GM12878 (cell line): ENCODE results near the gene RBPMS2. TPM values are rescaled to one million over a fixed set of nuclear protein-coding genes. Genes with fewer than 3 reads are reported as not detected.

Experiments used
- ATAC-seq: fragments of 200-7000 bp; cut with Tn5 transposase; 3 replicates; pipeline ENCODE4 v1.9.1; 2020; ENCODE audit warnings: mild to moderate bottlenecking, moderate library complexity
- BruUV-seq: library from RNA; stranded (reverse); fragments of 400-500 nt; replicated peaks from 2 replicates; lab custom pipeline; 2021; lab: Mats Ljungman, UMichigan
- CTCF ChIA-PET: fragments of 300-600 bp; sonication (Branson Sonifier 250); formaldehyde crosslinking; extraction: SDS; loops from one replicate; lab custom pipeline; 2021; ENCODE audit warnings: inconsistent platforms; lab: Yijun Ruan, JAX
- POLR2A ChIA-PET: fragments of 350-600 bp; formaldehyde crosslinking; extraction: SDS; loops from one replicate; lab custom pipeline; 2021; ENCODE audit warnings: inconsistent platforms; lab: Charles Lee
- RAD21 ChIA-PET: fragments of 300-600 bp; sonication (Branson Sonifier 250); formaldehyde crosslinking; loops from one replicate; lab custom pipeline; 2023; ENCODE audit warnings: antibody characterized with exemption; ENCODE audit not compliant: unreplicated experiment; lab: Charles Lee
- SMC1A ChIA-PET: fragments of 300-600 bp; sonication (Branson Sonifier 250); formaldehyde crosslinking; loops from one replicate; lab custom pipeline; 2023; ENCODE audit not compliant: unreplicated experiment, uncharacterized antibody; lab: Charles Lee
- DNase-seq: peaks from one replicate; pipeline ENCODE4 v3.0.0-alpha.2; 2011; ENCODE audit warnings: low read depth, low spot score
- FAIRE-seq: peaks from 3 replicates; lab custom pipeline; 2011; peaks lifted over from hg19 to GRCh38; lab: Jason Lieb, UNC
- H2AFZ ChIP-seq: 2 replicates; pipeline ENCODE4 v1.6.0; 2011; ENCODE audit warnings: low read depth, low read length, control low read depth; ENCODE audit not compliant: control insufficient read depth
- H3K27ac ChIP-seq: 2 replicates; pipeline ENCODE4 v1.5.1; 2011; ENCODE audit warnings: control low read depth; ENCODE audit not compliant: control insufficient read depth, insufficient read depth
- H3K27me3 ChIP-seq, 2 experiments: replicated peaks in 1 of 2; 2 replicates each; pipeline versions ENCODE4 v1.6.0 to v1.6.1; 2011; ENCODE audit warnings: low read length in 1 of 2; ENCODE audit not compliant: control insufficient read depth in 2 of 2, insufficient read depth in 2 of 2
- H3K36me3 ChIP-seq, 2 experiments: 2 replicates each; pipeline ENCODE4 v1.5.1; 2011; ENCODE audit warnings: low read length in 1 of 2; ENCODE audit not compliant: control insufficient read depth in 2 of 2, insufficient read depth in 2 of 2
- H3K4me1 ChIP-seq: 2 replicates; pipeline ENCODE4 v1.6.1; 2011; ENCODE audit warnings: mild to moderate bottlenecking, low read length, moderate library complexity, mixed read lengths; ENCODE audit not compliant: control insufficient read depth, insufficient read depth
- H3K4me2 ChIP-seq: 2 replicates; pipeline ENCODE4 v1.6.0; 2011; ENCODE audit warnings: control low read depth; ENCODE audit not compliant: control insufficient read depth, insufficient read depth
- H3K4me3 ChIP-seq: fragments of 200-600 bp; sonication (generic); 2 replicates; pipeline ENCODE4 v1.5.1; 2016
- H3K79me2 ChIP-seq: 2 replicates; pipeline ENCODE4 v1.6.0; 2011; ENCODE audit warnings: low read length; ENCODE audit not compliant: control insufficient read depth, insufficient read depth
- H3K9ac ChIP-seq: 2 replicates; pipeline ENCODE4 v1.8.0; 2011; ENCODE audit warnings: low read length, control low read depth, mixed read lengths; ENCODE audit not compliant: control insufficient read depth, insufficient read depth
- H3K9me3 ChIP-seq: replicated peaks from 3 replicates; pipeline ENCODE4 v1.5.1; 2011; ENCODE audit warnings: mild to moderate bottlenecking, low read length; ENCODE audit not compliant: control insufficient read depth, insufficient read depth
- H4K20me1 ChIP-seq: 2 replicates; pipeline ENCODE4 v1.6.0; 2011; ENCODE audit not compliant: control insufficient read depth, insufficient read depth
- RUNX3 ChIP-seq: IDR thresholded peaks from 2 replicates; pipeline ENCODE4 v1.6.1; 2012; ENCODE audit warnings: low read length, inconsistent platforms
- ZNF592 ChIP-seq: fragments of 450-650 bp; IDR thresholded peaks from 2 replicates; pipeline ENCODE4 v1.6.1; 2017; ENCODE audit warnings: mild to moderate bottlenecking, moderate library complexity
- WGBS: methylation state at CpG from one replicate; pipeline ENCODE4 v1.1.6; 2016; ENCODE audit warnings: low lambda C conversion rate; ENCODE audit not compliant: insufficient replicate concordance, insufficient coverage; ENCODE audit errors: missing lambda C conversion rate; 5-methylcytosine and 5-hydroxymethylcytosine counted together
- in situ Hi-C: fragments of 300-500 bp; cut with MboI; formaldehyde crosslinking; loops from 9 replicates; pipeline ENCODE4 v1.14.3; 2018; ENCODE audit warnings: mixed read lengths
- intact Hi-C: fragments of 100-400 bp; cut with micrococcal nuclease; formaldehyde crosslinking; loops from one replicate; pipeline ENCODE4 v1.14.2; 2022; ENCODE audit not compliant: unreplicated experiment
- polyA plus RNA-seq, 11 experiments: library from polyadenylated mRNA; depleted of rRNA in 4 of 11; unstranded in 6 of 11; stranded (reverse) in 5 of 11; fragments of >200 nt; fragmentation: Nextera tagmentation in 4 of 11; fragmentation: Illumina TruSeq in 1 of 11; extraction: Ambion mirVana in 4 of 11; extraction: Trizol in 1 of 11; gene quantifications; 1 replicate in 1 of 11; 2 replicates in 10 of 11; pipeline versions ENCODE4 v1.2.1 to v1.2.3, GENCODE V29; 2011 to 2016; ENCODE audit warnings: inconsistent platforms in 2 of 11, missing spikeins in 2 of 11, low read depth in 1 of 11
- total RNA-seq, 4 experiments: library from RNA; depleted of rRNA in 3 of 4; stranded (reverse); fragments of >200 nt in 3 of 4; fragmentation: Illumina TruSeq in 1 of 4; extraction: Trizol in 1 of 4; gene quantifications; 2 replicates each; pipeline versions ENCODE4 v1.2.1 to v1.2.3, GENCODE V29; 2013 to 2021

Gene RBPMS2
- total and polyA plus RNA-seq, 10 of the 15 experiments (the other 5 are each of a cell fraction or from before 2014, with no cell fraction given), result 0.06 to 0.31 (median 0.19) TPM; not detected in 3

GRCh38 chr15:64807051-64807749 lies 31.8 kb upstream of the RBPMS2 start:
- RAD21 ChIA-PET, result interaction anchor here (2.1 to 12.2 kb wide), 3 partner anchors 57 to 79 kb away, joined by 6 to 148 read pairs (median 25); no protein-coding TSS in a partner anchor
- no peak overlapping the region for H3K27ac ChIP-seq
- SMC1A ChIA-PET, result interaction anchor here (1.9 to 16.7 kb wide), 3 partner anchors 61 to 87 kb away, joined by 4 to 308 read pairs (median 169); no protein-coding TSS in a partner anchor
- ATAC-seq, result no peak
- no peaks in the 10 kb centered on the region for H4K20me1 ChIP-seq
- no peaks in the 10 kb centered on the region for H3K36me3 ChIP-seq
- no peak overlapping the region for H3K9ac ChIP-seq
- no peak for FAIRE-seq
- in situ Hi-C loops, result no loop called here
- TF ChIP-seq RUNX3 (no peak), ZNF592 (no peak)
- TF ChIP-seq, all 136 proteins: peak for 0
- H3K27me3 ChIP-seq, result no peaks in the 10 kb centered on the region
- no peak overlapping the region for H3K4me2 ChIP-seq
- WGBS, result 62% methylated on average over 13 of the region's 13 CpGs
- no peak overlapping the region for H2AFZ ChIP-seq
- no peak for DNase-seq
- ChIA-PET CTCF (interaction anchor here (0.6 to 17.1 kb wide), 4 partner anchors 5 to 1655 kb away, joined by 3 to 529 read pairs (median 27); no protein-coding TSS in a partner anchor), POLR2A (interaction anchor here (0.8 to 1.2 kb wide), 2 partner anchors 66 to 75 kb away, joined by 3 to 4 read pairs; no protein-coding TSS in a partner anchor)
- H3K79me2 ChIP-seq, result no peaks in the 10 kb centered on the region
- intact Hi-C loops, result no loop called here
- no peaks in the 10 kb centered on the region for H3K9me3 ChIP-seq
- H3K4me3 ChIP-seq, result no peak overlapping the region
- H3K4me1 ChIP-seq, result peaks cover 7% of the 10 kb centered on the region
- no TSS peak for BruUV-seq
